Measurements from ENCODE around the gene ARRDC3. TPM values are rescaled to one million over a fixed set of nuclear protein-coding genes. Genes with fewer than 3 reads are reported as not detected.

ARRDC3 gene
- total RNA-seq, 1 experiment from 2014 or later = 33.0 TPM

DNA sequence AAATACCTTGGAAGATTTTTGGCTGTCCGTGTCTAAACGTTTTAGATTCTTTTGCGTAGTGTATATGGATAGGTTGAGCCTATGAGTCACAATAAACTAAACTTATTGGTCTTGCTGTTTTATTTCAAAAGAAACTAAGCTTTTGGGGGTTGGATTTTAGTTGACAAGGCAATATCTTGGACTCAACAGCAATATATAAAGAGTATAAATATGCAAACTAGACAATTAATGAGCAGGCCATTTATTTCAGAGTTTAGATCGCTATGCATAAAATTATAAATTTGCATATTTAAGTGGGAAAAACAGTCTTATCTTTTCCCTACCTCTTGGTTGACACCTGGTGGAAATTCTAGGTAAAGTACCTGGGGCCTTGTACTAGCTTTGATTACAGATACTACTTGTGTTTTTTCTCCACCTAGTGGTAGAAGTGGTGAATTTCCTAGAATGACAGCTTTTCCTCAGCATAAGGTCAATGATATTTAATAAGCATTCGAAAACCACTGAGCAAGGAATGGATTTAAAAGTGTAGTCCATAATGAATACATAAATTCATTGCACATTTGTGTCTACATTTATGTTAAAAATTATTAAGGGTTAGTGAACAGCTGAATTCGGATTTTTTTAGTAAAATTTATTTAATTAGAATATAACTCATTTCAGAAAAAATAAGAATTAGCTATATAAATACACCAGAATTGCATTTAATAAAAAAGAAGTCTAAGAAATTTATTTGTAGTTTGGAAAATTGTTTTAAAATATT, 1.7 kb upstream of the ARRDC3 start:
- peak overlapping the region; percentile 84; a peak in 3 of 4 replicates for H3K4me3 ChIP-seq (ENCODE audit: low read depth in 2 of 2, low read length in 2 of 2)
- TF ChIP-seq, protein P1, sequence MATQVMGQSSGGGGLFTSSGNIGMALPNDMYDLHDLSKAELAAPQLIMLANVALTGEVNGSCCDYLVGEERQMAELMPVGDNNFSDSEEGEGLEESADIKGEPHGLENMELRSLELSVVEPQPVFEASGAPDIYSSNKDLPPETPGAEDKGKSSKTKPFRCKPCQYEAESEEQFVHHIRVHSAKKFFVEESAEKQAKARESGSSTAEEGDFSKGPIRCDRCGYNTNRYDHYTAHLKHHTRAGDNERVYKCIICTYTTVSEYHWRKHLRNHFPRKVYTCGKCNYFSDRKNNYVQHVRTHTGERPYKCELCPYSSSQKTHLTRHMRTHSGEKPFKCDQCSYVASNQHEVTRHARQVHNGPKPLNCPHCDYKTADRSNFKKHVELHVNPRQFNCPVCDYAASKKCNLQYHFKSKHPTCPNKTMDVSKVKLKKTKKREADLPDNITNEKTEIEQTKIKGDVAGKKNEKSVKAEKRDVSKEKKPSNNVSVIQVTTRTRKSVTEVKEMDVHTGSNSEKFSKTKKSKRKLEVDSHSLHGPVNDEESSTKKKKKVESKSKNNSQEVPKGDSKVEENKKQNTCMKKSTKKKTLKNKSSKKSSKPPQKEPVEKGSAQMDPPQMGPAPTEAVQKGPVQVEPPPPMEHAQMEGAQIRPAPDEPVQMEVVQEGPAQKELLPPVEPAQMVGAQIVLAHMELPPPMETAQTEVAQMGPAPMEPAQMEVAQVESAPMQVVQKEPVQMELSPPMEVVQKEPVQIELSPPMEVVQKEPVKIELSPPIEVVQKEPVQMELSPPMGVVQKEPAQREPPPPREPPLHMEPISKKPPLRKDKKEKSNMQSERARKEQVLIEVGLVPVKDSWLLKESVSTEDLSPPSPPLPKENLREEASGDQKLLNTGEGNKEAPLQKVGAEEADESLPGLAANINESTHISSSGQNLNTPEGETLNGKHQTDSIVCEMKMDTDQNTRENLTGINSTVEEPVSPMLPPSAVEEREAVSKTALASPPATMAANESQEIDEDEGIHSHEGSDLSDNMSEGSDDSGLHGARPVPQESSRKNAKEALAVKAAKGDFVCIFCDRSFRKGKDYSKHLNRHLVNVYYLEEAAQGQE (IDR thresholded peaks at IDR 0.05; ENCODE audit: insufficient read depth in 1 of 2, low read depth in 2 of 2, low read length in 1 of 2) = no peak
- TF ChIP-seq POLR2AphosphoS5 (IDR thresholded peaks at IDR 0.05; ENCODE audit: low read depth, low read length) (peak; percentile 51; the same call in 1 of the 2 replicates), TCF7L2 (IDR thresholded peaks at IDR 0.05; ENCODE audit: low read depth, low read length) (no peak), SIN3A (IDR thresholded peaks at IDR 0.05; ENCODE audit: borderline replicate concordance, insufficient read depth, low read depth, low read length) (no peak)
- TF ChIP-seq, protein P2, sequence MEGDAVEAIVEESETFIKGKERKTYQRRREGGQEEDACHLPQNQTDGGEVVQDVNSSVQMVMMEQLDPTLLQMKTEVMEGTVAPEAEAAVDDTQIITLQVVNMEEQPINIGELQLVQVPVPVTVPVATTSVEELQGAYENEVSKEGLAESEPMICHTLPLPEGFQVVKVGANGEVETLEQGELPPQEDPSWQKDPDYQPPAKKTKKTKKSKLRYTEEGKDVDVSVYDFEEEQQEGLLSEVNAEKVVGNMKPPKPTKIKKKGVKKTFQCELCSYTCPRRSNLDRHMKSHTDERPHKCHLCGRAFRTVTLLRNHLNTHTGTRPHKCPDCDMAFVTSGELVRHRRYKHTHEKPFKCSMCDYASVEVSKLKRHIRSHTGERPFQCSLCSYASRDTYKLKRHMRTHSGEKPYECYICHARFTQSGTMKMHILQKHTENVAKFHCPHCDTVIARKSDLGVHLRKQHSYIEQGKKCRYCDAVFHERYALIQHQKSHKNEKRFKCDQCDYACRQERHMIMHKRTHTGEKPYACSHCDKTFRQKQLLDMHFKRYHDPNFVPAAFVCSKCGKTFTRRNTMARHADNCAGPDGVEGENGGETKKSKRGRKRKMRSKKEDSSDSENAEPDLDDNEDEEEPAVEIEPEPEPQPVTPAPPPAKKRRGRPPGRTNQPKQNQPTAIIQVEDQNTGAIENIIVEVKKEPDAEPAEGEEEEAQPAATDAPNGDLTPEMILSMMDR (IDR thresholded peaks at IDR 0.05) = peak; percentile 87; the same call in 1 of the 2 replicates
- H3K36me3 ChIP-seq (ENCODE audit: control insufficient read depth, insufficient read depth, low read length) = peaks cover 7% of the 10 kb centered on the region; the same call in 1 of the 2 replicates
- intact Hi-C loops (cut with micrococcal nuclease; ENCODE audit: unreplicated experiment) = loop anchor here (2.0 to 10.0 kb wide), 5 partner anchors 73 to 518 kb away; no protein-coding TSS in a partner anchor
- no TSS peak for BruUV-seq (replicated peaks)
- H3K4me1 ChIP-seq (ENCODE audit: control insufficient read depth, insufficient read depth, low read length) = peaks cover 11% of the 10 kb centered on the region; the same call in 1 of the 2 replicates
- ATAC-seq = no peak
- in situ Hi-C loops (cut with HindIII; ENCODE audit: low pct_unique_long_range_greater_than_20kb, low sequenced_read_pairs) = no loop called here
- no peaks in the 10 kb centered on the region for H3K9me3 ChIP-seq (ENCODE audit: control insufficient read depth, insufficient read depth, low read depth, low read length)
- peak; percentile 89 for DNase-seq (ENCODE audit: low read depth, low spot score)
- POLR2A ChIA-PET = interaction anchor here (1.6 kb wide), 1 partner anchor 69 kb away, joined by 3 read pairs; no protein-coding TSS in a partner anchor
- CTCF ChIA-PET = interaction anchor here (0.7 to 2.5 kb wide), 7 partner anchors 23 to 519 kb away, joined by 3 to 15 read pairs (median 4); no protein-coding TSS in a partner anchor
- peak overlapping the region; percentile 94 for H3K27ac ChIP-seq (ENCODE audit: low read length)
- no peaks in the 10 kb centered on the region for H3K27me3 ChIP-seq (ENCODE audit: control insufficient read depth, insufficient read depth, low read length)

DNA sequence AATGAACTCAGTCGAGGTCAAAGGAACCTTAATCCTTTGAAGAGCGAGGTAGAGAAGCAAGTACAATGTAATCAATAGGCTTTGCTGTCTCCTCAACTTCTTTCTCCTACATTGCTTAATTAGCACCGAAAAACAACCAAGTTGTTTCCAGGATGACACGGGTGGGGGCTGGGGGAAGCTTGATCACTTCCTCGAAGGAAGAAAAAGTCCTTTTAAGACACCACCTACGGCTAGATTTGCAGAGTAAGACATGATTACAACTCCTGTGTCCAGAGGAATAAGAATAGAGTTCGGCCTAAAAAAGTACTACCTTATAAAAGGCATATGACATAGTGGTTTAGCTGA, 811 bp upstream of the ARRDC3 start:
- no peak for DNase-seq (ENCODE audit: low read depth, low spot score)
- Histone ChIP-seq H3K4me1 (ENCODE audit: control insufficient read depth, insufficient read depth, low read length) (peaks cover 12% of the 10 kb centered on the region; the same call in 1 of the 2 replicates), H3K4me3 (ENCODE audit: low read depth in 2 of 2, low read length in 2 of 2) (peak overlapping the region; percentile 84), H3K27ac (ENCODE audit: low read length) (peak overlapping the region; percentile 94), H3K27me3 (ENCODE audit: control insufficient read depth, insufficient read depth, low read length) (no peaks in the 10 kb centered on the region), H3K9me3 (ENCODE audit: control insufficient read depth, insufficient read depth, low read depth, low read length) (no peaks in the 10 kb centered on the region), H3K36me3 (ENCODE audit: control insufficient read depth, insufficient read depth, low read length) (peaks cover 7% of the 10 kb centered on the region; the same call in 1 of the 2 replicates)
- in situ Hi-C loops (cut with HindIII; ENCODE audit: low pct_unique_long_range_greater_than_20kb, low sequenced_read_pairs) = no loop called here
- TF ChIP-seq POLR2AphosphoS5 (IDR thresholded peaks at IDR 0.05; ENCODE audit: low read depth, low read length) (no peak), SIN3A (IDR thresholded peaks at IDR 0.05; ENCODE audit: borderline replicate concordance, insufficient read depth, low read depth, low read length) (no peak), TCF7L2 (IDR thresholded peaks at IDR 0.05; ENCODE audit: low read depth, low read length) (no peak)
- TF ChIP-seq, protein P2 (IDR thresholded peaks at IDR 0.05) = no peak
- TF ChIP-seq, protein P1 (IDR thresholded peaks at IDR 0.05; ENCODE audit: insufficient read depth in 1 of 2, low read depth in 2 of 2, low read length in 1 of 2) = no peak
- intact Hi-C loops (cut with micrococcal nuclease; ENCODE audit: unreplicated experiment) = loop anchor here (2.0 to 10.0 kb wide), 5 partner anchors 72 to 517 kb away; no protein-coding TSS in a partner anchor
- BruUV-seq (replicated peaks) = no TSS peak
- ATAC-seq = no peak
- POLR2A ChIA-PET = interaction anchor here (0.6 to 1.6 kb wide), 2 partner anchors 68 to 611 kb away, joined by 3 to 4 read pairs; no protein-coding TSS in a partner anchor
- CTCF ChIA-PET = interaction anchor here (0.6 to 2.5 kb wide), 2 partner anchors 164 to 452 kb away, joined by 4 to 15 read pairs; no protein-coding TSS in a partner anchor
